RPMI7951 (cell line): ENCODE measurements around the gene SLC35F5. TPM values are rescaled to one million over a fixed set of nuclear protein-coding genes. Genes with fewer than 3 reads are reported as not detected.
"Not testable (repeated sequence)": the region's sequence is repeated elsewhere in the genome, so short reads cannot be mapped to it uniquely, and the experiment has no call there.

Experiments used
- DNase-seq: peaks from one replicate; pipeline ENCODE4 v3.0.0-alpha.2; 2012; ENCODE audit warnings: low read depth
- total RNA-seq: library from RNA; depleted of rRNA; stranded (reverse); fragments of >200 nt; shearing (Covaris generic); gene quantifications from 2 replicates; pipeline ENCODE4 v1.2.3, GENCODE V29; 2014; rRNA removed

The SLC35F5 gene
- total RNA-seq, 1 experiment from 2014 or later: 130 TPM

- DNase-seq: peak; percentile 22
Measured at GRCh38 chr2:113697516-113697915, 58.9 kb downstream of the SLC35F5 start.

- no peak for DNase-seq
Measured at GRCh38 chr2:113694438-113694837, 62.0 kb downstream of the SLC35F5 start.

GRCh38 chr2:113692698-113693428 lies 63.6 kb downstream of the SLC35F5 start:
- DNase-seq: no peak

GRCh38 chr2:113690871-113691270 lies 65.6 kb downstream of the SLC35F5 start:
- not testable (repeated sequence) for DNase-seq

GRCh38 chr2:113686537-113686936 lies 69.9 kb downstream of the SLC35F5 start:
- DNase-seq: no peak

- DNase-seq: no peak
Measured at GRCh38 chr2:113685471-113685870, 71.0 kb downstream of the SLC35F5 start.

- no peak for DNase-seq
Measured at GRCh38 chr2:113679457-113679856, 77.0 kb downstream of the SLC35F5 start.

GRCh38 chr2:113677330-113677729 lies 79.1 kb downstream of the SLC35F5 start:
- no peak for DNase-seq

GRCh38 chr2:113676623-113677266 lies 79.7 kb downstream of the SLC35F5 start:
- no peak for DNase-seq

GRCh38 chr2:113675875-113676274 lies 80.6 kb downstream of the SLC35F5 start:
- no peak for DNase-seq

- DNase-seq: no peak
Measured at GRCh38 chr2:113672326-113672932, 84.0 kb downstream of the SLC35F5 start.

GRCh38 chr2:113669013-113669412 lies 87.4 kb downstream of the SLC35F5 start:
- DNase-seq: not testable (repeated sequence)

GRCh38 chr2:113664761-113665533 lies 91.5 kb downstream of the SLC35F5 start:
- not testable (repeated sequence) for DNase-seq

GRCh38 chr2:113663285-113664060 lies 93.0 kb downstream of the SLC35F5 start:
- DNase-seq: not testable (repeated sequence)

Other genes starting within 250 kb of the SLC35F5 start
- 3.9 and 4.3 TPM in 2 replicates for gene RABL2A, start 129.4 kb downstream of the SLC35F5 start, total RNA-seq
- 337 and 389 TPM in 2 replicates for gene ACTR3, start 133.4 kb upstream of the SLC35F5 start, total RNA-seq